ENCODE measurements around the gene NHLRC2.
"Not testable (repeated sequence)": the region's sequence is repeated elsewhere in the genome, so short reads cannot be mapped to it uniquely, and the experiment has no call there.

Gene NHLRC2

GRCh38 chr10:113854013-113854760 is at the start of gene NHLRC2, which contains the start of gene DCLRE1A:
NHLRC2 (plus strand) TSS chr10:113854661; CDS start chr10:113854873, 212 bp downstream.
DCLRE1A (minus strand) TSS chr10:113854082; CDS start chr10:113853182, 900 bp downstream.
- DNase-seq, result peak; percentile 46 to 76

GRCh38 chr10:113806503-113806902 is 48.0 kb upstream of the NHLRC2 start:
- no peak for DNase-seq

DNA sequence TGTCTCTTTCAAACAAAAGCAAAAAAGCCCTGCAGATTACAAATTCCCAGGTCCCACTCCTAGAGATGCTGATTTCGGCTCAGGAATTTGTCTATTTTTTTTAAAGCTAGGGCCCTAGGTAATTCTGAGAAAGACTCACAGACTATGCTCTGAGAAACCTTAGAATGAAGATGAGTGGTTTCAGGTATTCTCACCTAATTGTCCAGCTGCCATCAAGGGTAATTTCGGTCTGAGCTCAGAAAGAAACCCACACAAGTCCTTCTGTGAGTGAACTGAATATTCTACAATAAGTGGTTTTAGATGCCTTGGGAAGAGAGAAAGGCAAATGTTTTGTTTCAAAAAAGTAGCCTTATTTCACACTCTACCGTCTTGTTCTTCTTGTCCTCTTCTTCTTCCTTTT is 46.3 kb upstream of the NHLRC2 start:
- no peak for DNase-seq

DNA sequence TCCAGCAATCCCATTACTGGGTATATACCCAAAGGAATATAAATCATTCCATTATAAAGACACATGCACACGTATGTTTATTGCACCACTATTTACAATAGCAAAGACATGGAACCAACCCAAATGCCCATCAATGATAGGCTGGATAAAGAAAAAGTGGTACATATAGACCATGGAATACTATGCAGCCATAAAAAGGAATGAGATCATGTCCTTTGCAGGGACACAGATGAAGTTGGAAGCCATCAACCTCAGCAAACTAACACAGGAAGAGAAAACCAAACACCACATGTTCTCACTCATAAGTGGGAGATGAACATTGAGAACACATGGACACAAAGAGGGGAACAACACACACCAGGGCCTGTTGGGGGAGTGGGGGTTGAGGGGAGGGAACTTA is 39.8 kb upstream of the NHLRC2 start:
- DNase-seq, result not testable (repeated sequence)

GRCh38 chr10:113819989-113820388 is 34.5 kb upstream of the NHLRC2 start:
- DNase-seq, result no peak

GRCh38 chr10:113820507-113820906 is 34.0 kb upstream of the NHLRC2 start:
- DNase-seq, result no peak

DNA sequence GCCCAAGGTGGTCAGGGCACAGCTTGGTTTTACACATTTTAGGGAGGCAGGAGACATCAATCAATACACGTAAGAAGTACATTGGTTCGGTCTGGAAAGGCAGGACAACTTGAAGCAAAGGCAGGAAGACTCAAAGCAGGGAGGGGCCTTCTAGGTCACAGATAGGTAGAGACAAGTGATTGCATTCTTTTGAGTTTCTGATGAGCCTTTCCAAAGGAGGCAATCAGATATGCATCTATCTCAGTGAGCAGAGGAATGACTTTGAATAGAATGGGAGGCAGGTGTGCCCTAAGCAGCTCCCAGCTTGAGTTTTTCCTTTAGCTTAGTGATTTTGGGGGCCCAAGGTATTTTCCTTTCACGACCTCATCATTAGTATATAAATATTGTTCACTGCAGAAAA is 33.2 kb upstream of the NHLRC2 start:
- DNase-seq, result not testable (repeated sequence)

DNA sequence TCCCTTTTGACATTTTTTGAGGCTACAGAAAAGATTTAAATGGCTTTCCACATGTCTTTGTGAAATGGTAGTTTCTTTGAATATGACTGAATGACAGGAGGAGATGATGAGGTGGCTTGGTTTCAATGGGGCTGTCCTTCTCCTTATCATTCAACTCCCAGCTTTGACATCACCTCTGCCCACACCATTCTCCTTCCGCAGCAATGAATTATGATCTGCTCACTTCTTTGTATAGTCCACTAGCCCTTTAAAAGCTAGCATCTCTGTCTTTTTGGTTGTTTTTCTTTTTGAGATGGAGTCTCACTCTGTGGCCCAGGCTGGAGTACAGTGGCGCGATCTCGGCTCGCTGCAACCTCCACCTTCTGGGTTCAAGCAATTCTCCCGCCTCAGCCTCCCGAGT is 32.3 kb upstream of the NHLRC2 start:
- DNase-seq, result no peak

DNA sequence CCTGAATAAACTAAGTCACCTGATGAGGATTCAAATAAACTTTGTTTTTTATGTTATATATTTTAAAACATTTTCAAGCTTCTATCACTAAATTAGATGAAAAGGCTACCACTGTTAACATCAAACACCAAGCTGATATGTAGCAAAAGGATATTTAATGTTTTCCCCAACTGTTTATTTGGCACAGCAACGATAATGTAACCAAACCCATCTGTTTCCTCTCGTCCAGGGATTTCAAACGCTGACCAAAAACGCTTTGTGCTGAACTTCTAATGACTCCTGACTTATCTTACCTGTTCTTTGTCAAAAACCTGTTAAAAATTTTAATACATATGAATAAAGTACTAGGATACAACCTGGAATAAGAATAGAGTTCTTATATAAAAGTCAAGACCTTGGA is 31.1 kb upstream of the NHLRC2 start:
- DNase-seq, result no peak

GRCh38 chr10:113825791-113826190 is 28.7 kb upstream of the NHLRC2 start:
- DNase-seq, result no peak

GRCh38 chr10:113828567-113828966 is 25.9 kb upstream of the NHLRC2 start:
- not testable (repeated sequence) for DNase-seq

GRCh38 chr10:113842171-113842570 is 12.3 kb upstream of the NHLRC2 start:
- no peak for DNase-seq

GRCh38 chr10:113843972-113844485 is 10.4 kb upstream of the NHLRC2 start:
- no peak for DNase-seq

GRCh38 chr10:113846036-113846435 is 8.4 kb upstream of the NHLRC2 start:
- DNase-seq, result no peak

- DNase-seq, result no peak
Measured at GRCh38 chr10:113849140-113849803, 5.2 kb upstream of the NHLRC2 start.

- DNase-seq, result no peak
Measured at GRCh38 chr10:113849946-113850345, 4.5 kb upstream of the NHLRC2 start.

DNA sequence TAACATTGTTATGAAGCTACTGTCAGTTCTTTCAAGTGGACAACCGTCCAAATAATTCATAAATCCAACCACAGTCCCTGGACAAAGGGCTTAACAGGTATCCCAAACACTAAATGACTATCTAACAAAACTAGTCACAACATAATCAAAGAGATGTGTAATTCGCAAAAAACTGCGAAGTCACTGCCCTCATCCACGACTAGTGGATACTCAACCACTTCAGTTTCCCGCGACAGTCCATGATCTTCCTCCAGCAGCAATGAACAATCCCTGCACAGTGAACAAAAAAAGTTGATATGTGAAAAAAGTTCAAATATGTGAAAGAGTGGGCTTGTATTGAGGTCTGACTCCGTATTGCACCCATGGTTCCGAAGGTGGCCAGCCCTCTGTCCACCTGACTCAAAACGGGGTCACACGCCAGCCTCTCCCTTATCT is 866 bp upstream of the NHLRC2 start:
- no peak for DNase-seq

DNA sequence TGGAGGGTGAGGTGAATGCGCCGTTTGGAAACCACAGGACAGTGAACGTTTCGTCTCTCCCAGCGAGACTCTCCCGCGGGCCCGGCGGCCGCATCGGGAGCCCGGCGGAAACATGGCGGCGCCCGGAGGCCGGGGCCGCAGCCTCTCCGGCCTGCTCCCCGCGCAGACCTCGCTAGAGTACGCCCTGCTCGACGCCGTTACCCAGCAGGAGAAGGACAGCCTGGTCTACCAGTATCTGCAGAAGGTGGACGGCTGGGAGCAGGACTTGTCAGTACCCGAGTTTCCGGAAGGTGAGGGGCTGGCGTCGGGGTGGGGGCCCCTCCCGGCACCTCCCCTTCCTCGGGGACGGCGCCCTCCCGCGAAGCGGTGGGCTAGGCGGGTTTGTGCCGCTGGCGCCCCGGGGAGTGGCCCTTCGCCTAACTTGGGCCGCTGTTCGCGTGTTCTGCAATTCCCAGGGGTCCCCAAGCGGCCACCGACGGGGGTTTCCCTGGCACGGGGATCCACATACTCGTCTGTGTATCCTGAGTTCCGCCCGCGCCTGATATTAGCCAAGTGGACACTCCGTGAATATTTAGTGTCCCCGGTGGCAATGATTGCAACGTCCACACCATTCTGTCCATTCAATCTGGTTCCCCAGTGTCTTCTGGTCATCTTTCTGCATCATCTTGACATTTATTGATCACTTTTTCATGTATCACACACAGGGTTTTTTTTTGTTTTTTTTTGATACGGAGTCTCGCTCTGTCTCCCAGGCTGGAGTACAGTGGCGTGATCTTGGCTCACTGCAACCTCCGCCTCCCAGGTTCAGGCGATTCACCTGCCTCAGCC is 514 bp downstream of the NHLRC2 start:
- DNase-seq, result peak; percentile 6 to 8

DNA sequence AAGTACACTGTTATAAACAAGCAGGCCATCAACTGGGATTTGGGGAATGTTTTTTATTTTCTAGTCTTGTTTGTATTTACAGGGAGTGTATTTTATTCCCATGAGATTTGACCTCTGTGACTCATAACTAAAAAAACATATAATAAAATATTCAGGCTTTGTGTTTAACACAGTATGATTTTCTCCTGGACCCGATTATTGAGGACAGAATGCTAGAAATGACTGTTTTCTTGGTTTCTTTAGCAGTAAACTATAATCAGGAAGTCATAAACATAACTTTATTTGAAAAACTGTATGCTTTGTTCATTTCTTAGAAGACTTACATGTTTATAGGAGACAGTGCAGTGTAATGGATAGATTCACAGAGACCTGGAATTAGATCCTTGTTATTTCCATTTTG is 2.1 kb downstream of the NHLRC2 start:
- no peak for DNase-seq

- no peak for DNase-seq
Measured at GRCh38 chr10:113857210-113857609, 2.7 kb downstream of the NHLRC2 start.

DNA sequence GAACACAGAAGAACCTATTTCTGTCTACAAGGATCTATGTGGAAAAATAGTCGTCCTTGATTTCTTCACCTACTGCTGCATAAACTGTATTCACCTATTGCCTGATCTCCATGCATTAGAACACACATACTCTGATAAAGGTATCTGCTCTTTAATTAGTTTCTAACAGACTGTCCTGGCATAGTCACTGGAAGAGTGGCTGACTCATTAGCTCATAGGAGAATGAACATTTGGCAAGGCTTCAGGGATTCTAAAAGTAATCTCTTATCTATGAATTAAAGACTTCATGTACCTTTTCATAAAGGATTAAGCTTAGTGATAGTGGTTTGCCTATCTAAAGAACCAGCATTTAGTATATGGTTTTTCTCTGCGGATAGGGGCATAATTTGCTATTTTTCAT is 4.1 kb downstream of the NHLRC2 start:
- DNase-seq, result no peak

DNA sequence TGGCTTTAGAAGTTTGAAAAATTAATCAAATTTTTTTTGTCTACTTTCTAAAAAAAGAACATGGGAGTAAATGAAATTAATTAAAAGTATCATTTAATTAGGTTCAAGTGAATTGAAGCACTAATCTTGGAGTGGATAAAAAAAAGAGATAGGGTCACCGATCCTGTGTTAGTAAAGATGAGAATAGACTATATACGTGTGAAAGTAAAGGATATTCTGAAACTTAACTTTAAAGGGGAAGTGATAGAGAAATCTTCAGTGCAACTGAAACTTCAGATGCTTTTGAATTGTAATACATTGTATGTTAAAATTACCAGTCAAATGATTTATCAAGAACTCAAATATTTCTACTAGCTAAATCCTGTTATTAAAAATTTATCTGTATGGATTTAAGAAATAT is 4.8 kb downstream of the NHLRC2 start:
- DNase-seq, result no peak

GRCh38 chr10:113865901-113866300 is 11.4 kb downstream of the NHLRC2 start:
- no peak for DNase-seq
